Suppressor macrophage treated with lipopolysaccharide for 1 hour (primary cell): ENCODE data around the gene PA2G4.

Experiments used
- DNase-seq, 3 donors: peaks; one replicate each; pipeline ENCODE4 v3.0.0-alpha.2; 2020 to 2022

The PA2G4 gene

DNA sequence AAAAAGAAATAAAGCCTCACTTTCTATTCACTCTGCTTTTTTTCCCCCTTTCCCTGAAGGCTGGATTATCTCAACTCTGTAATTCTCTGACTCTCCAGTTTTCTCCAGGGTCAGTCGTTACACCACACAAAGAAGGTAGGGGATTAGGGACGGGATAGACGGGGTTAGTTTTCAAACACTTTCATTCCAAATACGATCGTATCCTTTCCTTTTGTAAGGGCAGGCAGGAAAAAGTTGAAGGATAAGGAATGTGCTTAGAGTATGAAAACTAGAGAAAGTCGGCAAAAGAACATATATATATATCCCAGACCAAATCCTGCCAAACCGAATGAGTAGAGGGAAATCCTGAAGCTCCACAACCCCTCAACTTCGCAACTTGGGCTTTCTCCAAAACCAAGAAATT lies 23.1 kb downstream of the PA2G4 start:
- DNase-seq = no peak

DNA sequence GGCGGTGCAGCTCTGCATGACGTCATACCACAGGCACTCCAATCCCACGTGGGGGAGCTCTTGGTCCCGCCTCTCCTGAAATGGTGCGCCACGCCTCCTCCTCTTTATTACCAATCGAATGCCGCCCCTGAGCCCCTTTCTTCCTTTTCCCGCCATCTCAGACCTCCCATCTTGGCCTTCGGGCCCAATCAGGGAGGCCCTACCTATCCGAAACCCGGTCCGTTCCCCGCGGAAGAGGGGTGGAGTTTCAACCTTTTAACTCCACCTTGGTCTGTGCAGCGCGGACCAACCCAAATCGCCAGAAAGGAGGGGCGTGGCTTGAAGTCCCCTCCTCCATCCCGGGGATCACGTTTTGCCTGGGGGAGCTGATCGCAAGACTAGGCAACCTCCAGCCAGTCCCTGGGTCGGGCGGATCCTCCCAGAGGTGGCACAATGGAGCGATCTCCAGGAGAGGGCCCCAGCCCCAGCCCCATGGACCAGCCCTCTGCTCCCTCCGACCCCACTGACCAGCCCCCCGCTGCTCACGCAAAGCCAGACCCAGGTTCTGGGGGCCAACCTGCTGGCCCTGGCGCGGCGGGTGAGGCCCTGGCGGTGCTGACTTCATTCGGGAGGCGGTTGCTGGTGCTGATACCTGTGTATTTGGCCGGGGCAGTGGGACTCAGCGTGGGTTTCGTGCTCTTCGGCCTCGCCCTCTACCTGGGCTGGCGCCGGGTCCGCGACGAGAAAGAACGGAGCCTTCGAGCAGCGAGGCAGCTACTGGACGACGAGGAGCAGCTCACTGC lies 23.7 kb downstream of the PA2G4 start, which contains the start of gene ESYT1:
Gene ESYT1, plus strand, starts transcription at position 380 of the 782 bp plus-strand sequence. Its CDS starts 53 bp downstream, at position 433.
- DNase-seq = peak; percentile 98 to 100 (median 99)

DNA sequence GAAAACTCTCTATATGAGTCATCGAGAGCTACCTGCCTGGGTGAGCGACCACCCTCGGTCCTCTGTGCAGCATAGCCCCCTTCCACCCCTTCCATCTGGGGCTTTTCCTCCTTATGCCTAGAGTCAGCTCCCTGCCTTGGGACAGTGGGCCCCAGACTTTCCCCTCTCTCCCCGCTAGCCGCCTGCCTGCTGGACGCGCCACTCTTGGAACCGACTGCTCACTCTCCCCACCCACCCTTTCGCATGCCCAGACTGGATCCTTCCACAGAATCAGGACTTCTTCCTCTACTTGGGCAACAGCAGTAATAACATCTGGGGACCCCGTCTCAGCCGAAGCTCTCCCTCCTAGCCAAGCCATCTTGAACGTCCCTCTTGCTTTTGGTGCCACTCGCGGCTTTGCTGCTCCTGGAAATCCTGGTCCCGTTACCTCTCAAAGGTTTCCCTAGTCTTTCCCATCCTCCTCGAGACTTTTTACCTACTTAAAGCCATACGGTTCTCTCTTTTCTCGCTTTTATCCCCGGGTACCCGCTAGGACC lies 24.4 kb downstream of the PA2G4 start:
- DNase-seq = peak; percentile 39 to 54 (median 39)

DNA sequence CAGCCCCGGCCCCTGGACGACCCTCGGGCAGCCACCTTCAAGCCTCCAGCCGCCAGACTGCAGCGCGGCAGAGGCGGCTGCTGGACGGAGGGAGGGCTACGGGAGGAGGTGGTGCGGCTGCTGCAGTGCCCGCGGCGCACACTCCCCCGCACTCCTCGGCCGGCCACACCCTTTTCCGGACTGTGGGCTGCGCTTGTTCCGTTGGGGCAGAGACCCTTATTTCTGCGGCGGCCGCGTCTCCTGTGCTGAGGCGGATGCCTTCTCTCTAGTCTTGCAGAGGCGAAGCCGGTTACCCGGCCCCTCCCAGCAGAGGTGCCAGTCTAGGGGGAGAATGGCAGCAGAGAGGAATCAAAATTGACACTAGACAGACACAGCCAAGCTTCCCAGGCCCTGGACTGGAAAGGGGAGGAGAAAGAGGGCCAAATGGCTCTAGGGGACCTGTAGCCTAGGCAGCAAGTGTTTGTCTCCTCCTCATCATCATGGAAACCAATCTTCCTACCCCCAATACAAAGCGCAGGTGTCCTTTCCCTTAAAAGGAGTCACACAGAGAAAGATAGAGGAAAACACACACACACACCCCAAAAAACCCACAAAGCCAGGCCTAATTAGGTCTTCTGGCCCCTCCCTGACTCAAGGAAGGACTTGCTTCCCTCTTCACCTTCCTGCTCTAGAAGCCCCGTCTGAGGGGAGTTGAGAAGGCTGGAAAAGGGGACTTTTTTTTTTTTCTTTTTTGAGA lies 25.0 kb downstream of the PA2G4 start:
- peak; percentile 56 to 73 (median 59) for DNase-seq

DNA sequence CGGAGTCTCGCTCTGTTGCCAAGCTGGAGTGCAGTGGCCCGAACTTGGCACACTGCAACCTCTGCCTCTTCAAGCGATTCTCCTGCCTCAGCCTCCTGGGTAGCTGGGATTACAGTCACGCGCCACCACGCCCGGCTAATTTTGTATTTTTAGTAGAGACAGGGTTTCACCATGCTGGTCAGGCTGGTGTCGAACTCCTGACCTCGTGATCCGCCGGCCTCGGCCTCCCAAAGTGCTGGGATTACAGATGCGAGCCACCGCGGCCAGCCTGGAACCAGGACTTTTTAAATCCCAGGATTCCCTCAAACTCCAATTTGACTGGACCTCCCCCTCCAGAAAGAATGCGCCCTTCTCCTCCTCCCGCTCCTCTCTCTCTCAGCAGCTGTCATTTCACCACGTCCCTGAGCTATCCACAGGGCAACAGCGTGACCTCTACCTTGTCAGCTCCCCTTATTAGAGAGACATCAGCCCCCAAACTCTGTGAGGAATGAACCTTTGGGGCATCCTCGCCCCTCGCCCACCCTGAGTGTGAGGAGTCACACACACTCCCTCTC lies 25.7 kb downstream of the PA2G4 start:
- DNase-seq = no peak

DNA sequence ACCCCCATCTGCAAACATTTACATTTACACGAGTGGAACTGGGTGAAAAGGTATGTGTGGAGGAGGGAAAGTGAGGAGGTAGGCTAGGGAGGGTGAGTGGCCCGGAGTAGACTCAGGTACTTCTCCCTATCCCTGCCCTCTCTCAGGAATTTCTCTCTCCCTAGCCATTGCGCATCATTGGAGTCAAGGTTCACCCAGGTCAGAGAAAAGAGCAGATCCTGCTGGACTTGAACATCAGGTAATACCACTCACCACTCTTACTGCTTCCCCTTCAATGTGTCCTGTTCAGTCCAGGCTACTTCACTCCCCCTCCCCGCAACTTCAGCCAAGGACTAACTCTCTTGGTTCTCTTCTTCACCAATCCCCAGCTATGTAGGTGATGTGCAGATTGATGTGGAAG lies 26.5 kb downstream of the PA2G4 start:
- no peak for DNase-seq

DNA sequence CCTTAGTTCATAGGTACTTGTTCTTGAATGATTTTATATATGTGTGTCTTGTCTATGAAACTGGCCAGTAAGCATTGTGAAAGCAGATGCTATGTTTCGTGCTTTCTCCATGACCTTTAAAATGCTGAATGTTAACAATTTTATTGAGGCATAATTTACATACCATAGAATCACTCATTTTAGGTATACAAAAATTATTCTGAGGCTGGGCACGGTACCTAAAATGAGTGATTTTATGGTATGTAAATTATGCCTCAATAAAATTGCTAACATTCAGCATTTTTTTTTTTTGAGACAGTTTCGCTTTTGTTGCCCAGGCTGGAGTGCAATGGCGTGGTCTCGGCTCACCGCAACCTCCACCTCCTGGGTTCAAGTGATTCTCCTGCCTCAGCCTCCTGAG lies 30.5 kb downstream of the PA2G4 start:
- no peak for DNase-seq

DNA sequence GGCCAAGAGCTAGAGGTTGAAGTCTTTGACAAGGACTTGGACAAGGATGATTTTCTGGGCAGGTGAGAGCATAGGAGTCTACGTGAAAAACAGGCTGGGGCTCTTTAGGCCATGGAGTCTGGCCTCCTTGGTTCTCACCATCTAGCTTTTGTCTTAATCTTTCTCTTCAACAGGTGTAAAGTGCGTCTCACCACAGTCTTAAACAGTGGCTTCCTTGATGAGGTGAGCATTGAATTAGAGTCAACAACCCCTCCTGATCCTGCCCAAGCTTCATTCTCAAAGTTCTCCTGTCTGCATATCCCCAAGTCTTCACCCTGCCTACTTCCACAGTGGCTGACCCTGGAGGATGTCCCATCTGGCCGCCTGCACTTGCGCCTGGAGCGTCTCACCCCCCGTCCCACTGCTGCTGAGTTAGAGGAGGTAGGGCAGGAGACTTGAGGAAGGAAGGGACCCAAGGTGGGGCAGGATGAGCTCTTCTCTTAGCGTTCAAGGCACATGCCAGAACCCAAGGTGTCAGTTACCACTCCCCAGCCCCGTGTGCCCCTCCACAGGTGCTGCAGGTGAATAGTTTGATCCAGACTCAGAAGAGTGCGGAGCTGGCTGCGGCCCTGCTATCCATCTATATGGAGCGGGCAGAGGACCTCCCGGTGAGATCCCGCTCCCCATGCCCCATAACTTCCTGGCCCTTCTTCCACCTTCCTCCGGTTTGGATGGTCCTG lies 33.7 kb downstream of the PA2G4 start:
- no peak for DNase-seq

DNA sequence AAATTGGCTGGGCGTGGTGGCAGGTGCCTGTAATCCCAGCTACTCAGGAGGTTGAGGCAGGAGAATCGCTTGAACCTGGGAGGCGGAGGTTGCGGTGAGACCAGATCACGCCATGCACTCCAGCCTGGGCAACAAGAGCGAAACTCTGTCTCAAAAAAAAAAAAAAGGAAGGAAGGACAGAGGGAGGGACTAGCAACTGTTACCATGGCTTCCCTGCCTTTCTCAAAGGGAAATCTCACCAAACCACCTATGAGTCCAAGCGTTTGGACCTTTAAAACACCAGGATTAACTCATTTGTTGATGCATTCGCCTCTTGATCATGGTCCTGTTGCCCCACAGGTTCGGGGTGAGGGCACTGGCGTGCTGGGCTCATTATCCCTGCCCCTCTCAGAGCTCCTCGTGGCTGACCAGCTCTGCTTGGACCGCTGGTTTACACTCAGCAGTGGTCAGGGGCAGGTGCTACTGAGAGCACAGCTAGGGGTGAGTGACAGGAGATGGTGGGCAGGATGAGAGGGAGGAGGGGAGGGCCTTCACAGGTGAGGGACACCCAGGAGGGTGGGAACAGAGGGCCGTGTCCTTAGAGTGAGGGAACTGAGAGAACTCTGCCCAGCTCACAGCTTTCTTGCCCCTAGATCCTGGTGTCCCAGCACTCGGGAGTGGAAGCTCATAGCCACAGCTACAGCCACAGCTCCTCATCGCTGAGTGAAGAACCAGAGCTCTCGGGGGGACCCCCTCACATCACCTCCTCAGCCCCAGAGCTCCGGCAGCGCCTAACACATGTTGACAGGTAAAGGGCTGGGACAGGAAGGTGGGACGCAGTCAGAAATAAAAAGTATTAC lies 37.8 kb downstream of the PA2G4 start:
- peak; percentile 41 to 56 (median 55) for DNase-seq

DNA sequence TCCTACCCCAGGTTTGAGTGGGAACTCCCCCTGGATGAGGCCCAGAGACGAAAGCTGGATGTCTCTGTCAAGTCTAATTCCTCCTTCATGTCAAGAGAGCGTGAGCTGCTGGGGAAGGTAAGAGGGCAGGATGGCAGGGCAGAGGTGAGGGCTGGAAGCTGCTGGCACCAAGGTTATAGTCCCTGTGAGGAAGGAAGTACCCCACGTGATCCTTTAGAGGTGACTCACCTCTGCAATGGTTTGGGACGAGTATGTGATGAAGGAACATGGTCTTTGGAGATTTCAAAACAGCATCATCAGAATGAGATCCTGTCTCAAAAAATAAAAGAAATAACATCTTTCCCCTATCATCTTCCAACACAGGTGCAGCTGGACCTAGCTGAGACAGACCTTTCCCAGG lies 38.9 kb downstream of the PA2G4 start:
- DNase-seq = no peak

DNA sequence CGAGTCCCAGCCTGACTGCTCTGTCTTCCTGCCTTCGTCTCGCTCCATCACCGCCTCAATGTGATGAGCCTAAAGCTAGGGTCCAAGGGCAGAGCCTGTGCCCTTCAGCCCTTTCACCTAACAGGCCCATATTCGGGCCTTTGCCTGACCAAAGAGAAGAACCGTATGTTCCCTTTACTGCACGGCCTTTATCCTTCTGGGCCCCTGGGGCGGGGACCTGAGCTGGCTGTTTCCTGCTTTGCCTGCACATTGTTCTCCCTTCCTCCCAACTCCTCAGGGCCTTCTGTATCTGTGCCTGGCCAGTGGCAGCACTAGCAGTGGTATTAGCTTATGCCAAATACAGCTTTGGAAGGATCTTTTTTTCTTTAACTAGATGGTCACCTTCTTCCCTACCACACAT lies 39.5 kb downstream of the PA2G4 start:
- DNase-seq = no peak

DNA sequence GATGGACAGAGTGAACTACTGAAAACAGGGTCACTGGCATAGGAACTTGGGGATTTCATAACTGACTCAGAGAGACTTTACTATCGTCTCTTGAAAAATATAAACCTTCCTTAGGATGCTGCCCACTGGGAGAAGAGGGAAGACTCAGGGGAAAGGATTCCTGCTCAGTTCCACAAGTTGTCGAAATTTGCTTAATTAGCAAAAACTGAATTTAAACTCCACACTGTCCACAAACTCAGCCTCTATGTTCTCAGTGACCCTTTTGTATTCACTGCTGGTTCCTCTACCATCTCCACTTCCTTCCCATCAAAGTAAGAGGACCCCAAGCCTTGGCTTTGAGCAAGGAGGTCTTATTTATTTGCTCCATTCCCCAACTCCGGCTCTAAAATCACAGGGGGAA lies 40.9 kb downstream of the PA2G4 start:
- no peak for DNase-seq

DNA sequence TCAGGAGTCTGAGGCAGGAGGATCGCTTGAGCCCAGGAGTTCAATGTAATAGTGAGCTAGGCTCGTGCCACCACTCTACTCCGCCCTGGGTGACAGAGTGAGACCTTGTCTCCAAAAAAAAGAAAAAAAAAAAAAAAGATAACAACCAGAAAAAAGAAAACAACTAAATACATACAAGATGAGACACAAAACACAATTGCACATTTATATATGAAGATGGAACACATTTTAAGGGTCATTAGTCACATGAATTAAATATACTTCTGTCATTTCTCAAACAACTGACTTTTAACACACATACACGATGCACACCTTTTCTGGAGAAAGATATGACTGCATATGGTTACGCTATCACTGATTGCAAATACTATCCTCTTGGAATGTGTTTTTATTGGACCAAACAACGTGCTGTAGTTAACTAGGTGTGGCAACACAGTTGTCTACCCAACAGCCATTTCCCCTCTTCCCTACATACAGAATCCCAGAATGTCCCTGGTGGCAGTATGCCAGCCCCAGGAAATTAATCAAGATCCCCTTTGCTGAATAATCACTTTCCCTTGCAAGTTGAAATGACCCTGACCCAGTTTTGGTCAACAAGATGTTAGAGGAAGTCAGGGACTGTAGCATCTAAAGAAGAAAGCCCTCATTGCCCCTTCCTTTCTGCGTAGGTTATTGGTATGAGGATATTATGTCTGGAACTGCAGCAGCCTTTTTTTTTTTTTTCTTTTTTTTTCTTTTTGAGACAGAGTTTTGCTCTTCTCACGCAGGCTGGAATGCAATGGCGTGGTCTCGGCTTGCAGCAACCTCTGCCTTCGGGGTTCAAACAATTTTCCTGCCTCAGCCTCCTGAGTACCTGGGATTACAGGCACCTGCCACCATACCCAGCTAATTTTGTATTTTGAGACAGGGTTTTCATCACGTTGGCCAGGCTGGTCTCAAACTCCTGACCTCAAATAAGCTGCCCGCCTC lies 42.4 kb downstream of the PA2G4 start:
- DNase-seq = no peak

DNA sequence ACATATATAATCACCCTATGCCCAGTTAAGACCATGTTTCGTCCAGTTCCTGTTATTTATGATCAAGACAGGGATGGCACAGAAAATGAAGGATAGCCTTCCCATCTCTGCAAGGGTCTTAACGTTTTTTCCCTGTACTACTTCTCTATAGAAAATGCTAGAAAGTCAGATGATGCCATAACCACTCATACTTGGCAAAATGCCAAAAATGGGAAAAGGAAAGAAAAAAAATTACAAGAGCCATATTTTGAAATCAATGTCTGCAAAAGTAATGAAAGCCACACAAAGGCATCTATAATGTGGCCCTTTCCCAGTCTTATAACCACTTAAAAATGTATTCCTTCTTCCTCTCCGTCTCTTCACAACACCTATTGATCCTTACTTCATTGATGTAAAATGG lies 46.2 kb downstream of the PA2G4 start:
- peak; percentile 36 to 83 (median 73) for DNase-seq

DNA sequence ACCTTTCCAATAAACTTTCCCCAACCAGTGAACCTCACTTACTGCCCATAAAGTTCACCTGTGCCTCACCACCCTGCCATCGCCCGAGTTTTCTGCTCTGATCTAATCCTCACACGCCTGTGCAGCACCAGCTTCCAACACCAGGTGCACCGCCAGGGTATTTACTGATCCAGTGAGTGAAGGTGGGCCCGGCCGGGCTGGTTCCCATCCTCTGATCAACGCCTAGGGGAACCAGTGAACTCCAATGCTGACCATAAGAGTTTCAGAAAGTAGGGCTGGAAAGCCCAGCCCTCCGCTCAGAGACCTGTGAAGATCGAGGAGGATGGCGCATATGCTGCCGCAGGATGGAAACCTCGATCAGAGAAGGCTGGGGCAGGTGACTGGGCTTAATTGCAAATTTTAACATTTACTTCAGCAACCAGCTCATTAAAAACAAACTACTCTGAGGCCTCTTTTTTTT lies 47.3 kb downstream of the PA2G4 start:
- peak in 2 of 3 donors; percentile 28 to 30 for DNase-seq

DNA sequence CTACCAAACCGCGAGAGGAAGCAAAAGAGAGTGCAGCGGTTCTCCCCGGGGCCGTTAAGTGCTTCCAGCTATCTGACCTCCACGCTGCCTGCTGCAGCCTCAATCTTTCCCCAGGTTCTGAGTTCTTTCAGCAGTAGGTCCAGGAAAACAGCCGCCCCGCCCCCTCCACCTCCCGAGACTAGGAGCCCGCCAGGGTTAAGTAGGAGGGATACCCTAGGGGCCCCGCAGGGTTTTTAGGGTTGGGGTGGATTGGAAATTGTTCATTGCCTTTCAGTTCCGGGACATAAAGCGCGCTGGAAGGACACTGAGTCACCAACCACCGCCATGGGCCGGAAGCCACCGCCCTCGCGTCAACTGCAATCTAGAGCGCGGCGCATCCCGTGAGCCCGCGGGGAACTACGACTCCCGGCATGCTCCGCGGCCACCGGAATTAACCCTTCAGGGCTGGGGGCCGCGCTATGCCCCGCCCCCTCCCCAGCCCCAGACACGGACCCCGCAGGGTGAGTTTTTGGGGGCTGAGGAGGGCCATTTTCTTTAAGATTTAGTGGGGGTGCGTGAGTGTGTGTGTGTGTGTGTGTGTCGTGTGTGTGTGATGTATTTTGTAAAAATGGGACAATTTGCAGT lies 47.9 kb downstream of the PA2G4 start, which contains the start of gene MYL6B:
Gene MYL6B, plus strand, starts transcription at position 456 of the 624 bp plus-strand sequence. CDS start 1,332 bp downstream, outside the sequence.
- peak; percentile 96 to 98 (median 97) for DNase-seq

DNA sequence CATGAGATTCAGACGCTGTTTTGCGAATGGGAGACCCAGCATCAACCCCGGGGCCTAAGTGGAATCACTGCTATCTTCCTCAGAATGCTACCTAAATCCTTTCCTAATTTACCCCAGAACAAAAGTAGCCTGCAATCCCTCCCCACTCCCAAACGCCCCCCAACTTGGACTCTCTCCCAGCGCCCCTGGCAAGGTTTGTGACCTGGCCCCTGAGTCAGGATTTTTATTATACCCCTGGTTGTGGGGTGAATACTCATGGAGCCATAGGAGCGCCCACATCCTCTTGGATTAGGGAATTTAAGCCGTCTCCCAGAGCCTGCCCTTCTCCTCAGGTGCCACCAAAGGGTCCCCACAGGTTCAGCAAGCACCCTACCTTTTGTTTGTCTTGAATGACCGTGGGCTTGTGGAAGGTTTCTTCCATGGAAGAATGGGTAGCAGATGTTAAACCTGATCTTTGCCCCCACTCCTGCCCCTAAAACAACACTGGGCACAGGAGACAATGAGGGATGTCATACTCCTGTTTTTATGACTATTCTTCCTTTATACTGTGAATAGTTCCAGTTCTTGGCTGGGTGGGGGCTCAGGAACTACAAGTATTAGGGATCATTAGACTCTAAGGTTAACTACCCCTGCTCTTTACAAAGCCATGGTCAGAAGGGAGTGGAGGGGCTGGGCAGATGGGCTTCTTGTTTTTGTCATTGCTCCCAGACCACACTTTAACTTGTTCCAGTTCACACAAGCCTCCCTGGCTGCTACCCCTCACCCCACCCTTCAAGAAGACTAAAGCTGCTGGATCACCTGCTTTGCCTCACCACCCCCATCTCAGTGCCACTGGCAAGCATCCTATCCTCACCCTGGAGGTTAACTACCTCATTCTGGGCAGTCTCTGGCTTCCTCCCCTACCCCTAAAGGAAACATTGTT lies 48.7 kb downstream of the PA2G4 start:
- DNase-seq = no peak

DNA sequence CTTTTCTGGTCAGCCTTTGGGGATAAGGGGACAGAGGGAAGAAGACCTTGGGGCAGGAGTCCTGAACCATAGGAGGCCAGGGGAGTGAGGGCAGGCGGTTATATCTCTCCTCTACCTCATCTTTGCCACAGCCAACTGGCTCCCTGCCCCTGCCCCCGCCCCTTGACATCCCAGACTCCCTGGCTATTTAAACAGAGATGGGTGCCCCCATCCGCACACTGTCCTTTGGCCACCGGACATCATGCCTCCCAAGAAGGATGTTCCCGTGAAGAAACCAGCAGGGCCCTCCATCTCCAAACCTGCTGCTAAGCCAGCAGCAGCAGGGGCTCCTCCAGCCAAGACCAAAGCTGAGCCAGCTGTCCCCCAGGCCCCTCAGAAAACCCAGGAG lies 49.3 kb downstream of the PA2G4 start:
- DNase-seq = no peak

DNA sequence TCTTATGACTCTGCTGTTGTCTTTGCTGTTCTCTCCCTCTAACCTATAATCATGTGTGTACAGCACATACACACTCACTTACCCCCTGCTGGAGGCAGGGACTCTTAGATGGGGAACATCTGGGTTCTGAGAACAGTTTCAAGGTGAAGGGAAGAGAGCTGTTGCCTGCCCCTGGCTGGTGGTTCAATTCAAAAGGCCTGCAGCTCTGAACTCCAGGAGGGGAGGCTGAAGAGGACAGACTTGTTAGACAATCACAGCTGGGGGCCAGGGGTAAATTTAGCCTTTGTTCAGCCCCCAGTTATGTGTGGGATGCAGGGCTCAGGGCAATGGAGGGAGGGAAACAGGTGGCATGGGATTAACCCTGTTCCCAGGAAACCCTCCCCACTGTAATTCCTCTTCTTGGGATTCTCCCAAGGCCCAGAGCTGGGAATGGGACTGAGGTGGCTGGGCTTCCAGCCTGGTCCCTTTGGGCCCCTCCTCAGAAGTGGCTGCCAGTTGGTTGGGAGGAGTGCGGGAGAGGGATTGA lies 50.0 kb downstream of the PA2G4 start:
- DNase-seq = no peak
